Astrocyte (in vitro differentiated cells and primary cell): Measurements from ENCODE around the gene MCHR1. TPM values are rescaled to one million over a fixed set of nuclear protein-coding genes. Genes with fewer than 3 reads are reported as not detected.
"Not testable (repeated sequence)": the region's sequence is repeated elsewhere in the genome, so short reads cannot be mapped to it uniquely, and the experiment has no call there.

Source experiments
- DNase-seq: peaks from one replicate; pipeline ENCODE4 v3.0.0-alpha.2; 2010; ENCODE audit warnings: low read depth
- FAIRE-seq: peaks from 2 replicates; lab custom pipeline; 2011; peaks lifted over from hg19 to GRCh38; lab: Jason Lieb, UNC
- H2AFZ ChIP-seq: 2 replicates; pipeline ENCODE4 v1.6.0; 2012; ENCODE audit warnings: low read depth, low read length, inconsistent platforms
- H3K27ac ChIP-seq: 2 replicates; pipeline ENCODE4 v1.5.1; 2011; ENCODE audit warnings: low read depth, low read length, inconsistent platforms
- H3K27me3 ChIP-seq: 2 replicates; pipeline ENCODE4 v1.6.0; 2011; ENCODE audit warnings: low read length, inconsistent platforms; ENCODE audit not compliant: insufficient read depth
- H3K36me3 ChIP-seq: 2 replicates; pipeline ENCODE4 v1.5.1; 2011; ENCODE audit warnings: low read length, inconsistent platforms; ENCODE audit not compliant: insufficient read depth
- H3K4me1 ChIP-seq: 2 replicates; pipeline ENCODE4 v1.5.1; 2011; ENCODE audit warnings: low read length, inconsistent platforms; ENCODE audit not compliant: insufficient read depth
- H3K4me2 ChIP-seq: 2 replicates; pipeline ENCODE4 v1.6.0; 2012; ENCODE audit warnings: low read length, inconsistent platforms
- H3K4me3 ChIP-seq: 2 replicates; pipeline ENCODE4 v1.5.1; 2011; ENCODE audit warnings: low read depth, mild to moderate bottlenecking, low read length, inconsistent platforms; ENCODE audit not compliant: insufficient read depth
- H3K79me2 ChIP-seq: 2 replicates; pipeline ENCODE4 v1.6.0; 2012; ENCODE audit warnings: mild to moderate bottlenecking, low read length, inconsistent platforms; ENCODE audit not compliant: insufficient read depth
- H3K9ac ChIP-seq: 2 replicates; pipeline ENCODE4 v1.6.0; 2012; ENCODE audit warnings: mild to moderate bottlenecking, low read length, inconsistent platforms
- H3K9me3 ChIP-seq: 2 replicates; pipeline ENCODE4 v1.5.1; 2012; ENCODE audit warnings: low read depth, mild to moderate bottlenecking, low read length, inconsistent platforms; ENCODE audit not compliant: insufficient read depth
- H4K20me1 ChIP-seq: 2 replicates; pipeline ENCODE4 v1.6.0; 2012; ENCODE audit warnings: low read length, inconsistent platforms; ENCODE audit not compliant: insufficient read depth
- H3K27ac Mint-ChIP-seq: one replicate; pipeline ENCODE4 v1.8.0; 2021; ENCODE audit warnings: mild to moderate bottlenecking, mixed read lengths; ENCODE audit not compliant: unreplicated experiment
- H3K27me3 Mint-ChIP-seq: one replicate; pipeline ENCODE4 v1.8.0; 2021; ENCODE audit warnings: low read depth, mixed read lengths; ENCODE audit not compliant: unreplicated experiment
- H3K36me3 Mint-ChIP-seq: one replicate; pipeline ENCODE4 v1.8.0; 2021; ENCODE audit warnings: low read depth, mixed read lengths; ENCODE audit not compliant: unreplicated experiment
- H3K4me1 Mint-ChIP-seq: one replicate; pipeline ENCODE4 v1.8.0; 2021; ENCODE audit warnings: low read depth, mixed read lengths; ENCODE audit not compliant: unreplicated experiment
- H3K4me3 Mint-ChIP-seq: one replicate; pipeline ENCODE4 v1.8.0; 2021; ENCODE audit warnings: mild to moderate bottlenecking, moderate library complexity, mixed read lengths; ENCODE audit not compliant: unreplicated experiment
- H3K9me3 Mint-ChIP-seq: one replicate; pipeline ENCODE4 v1.8.0; 2021; ENCODE audit warnings: mild to moderate bottlenecking, mixed read lengths; ENCODE audit not compliant: unreplicated experiment
- EZH2 ChIP-seq: IDR thresholded peaks from 2 replicates; pipeline ENCODE4 v1.6.1; 2012; ENCODE audit warnings: mild to moderate bottlenecking, low read length, inconsistent platforms; ENCODE audit not compliant: insufficient read depth
- total RNA-seq: library from RNA; stranded (reverse); gene quantifications from 2 replicates; pipeline ENCODE4 v1.2.1, GENCODE V29; 2021
- TF ChIP-seq, protein P1 (sequence below): IDR thresholded peaks from 2 replicates; pipeline ENCODE4 v1.5.1; 2011; ENCODE audit warnings: low read depth, mild to moderate bottlenecking, inconsistent platforms, low read length, moderate library complexity; ENCODE audit not compliant: insufficient read depth

Gene MCHR1
- total RNA-seq, 1 donor from 2014 or later = 1.8 TPM

DNA sequence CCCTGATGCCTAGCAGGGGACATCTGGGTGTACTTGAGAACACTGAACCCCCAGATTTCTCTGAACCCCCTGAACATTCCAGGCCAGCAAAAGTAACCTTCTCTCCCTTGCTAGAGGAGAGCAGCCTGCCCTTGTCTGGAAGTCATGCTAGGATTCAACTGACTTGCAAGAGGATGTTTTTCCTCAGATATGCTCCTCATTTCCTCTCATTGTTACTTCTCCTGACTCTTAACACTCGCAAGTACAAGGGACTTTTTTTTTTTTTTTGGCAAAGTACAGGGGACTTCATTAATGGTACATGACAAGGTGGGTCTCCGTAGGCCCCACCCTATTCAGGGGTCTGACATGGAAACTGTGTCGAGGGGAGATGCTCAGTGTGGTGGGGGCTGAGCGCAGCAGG is 6.3 kb upstream of the MCHR1 start:
- Mint-ChIP-seq H3K4me3 (no peak overlapping the region), H3K27ac (no peak overlapping the region), H3K27me3 (no peaks in the 10 kb centered on the region), H3K36me3 (no peaks in the 10 kb centered on the region), H3K4me1 (peaks cover 15% of the 10 kb centered on the region), H3K9me3 (no peaks in the 10 kb centered on the region)
- H3K27ac ChIP-seq = no peak overlapping the region
- FAIRE-seq = no peak
- H3K27me3 ChIP-seq = no peaks in the 10 kb centered on the region
- no peak for DNase-seq
- H3K4me1 ChIP-seq = no peaks in the 10 kb centered on the region
- H3K36me3 ChIP-seq = no peaks in the 10 kb centered on the region
- H3K9ac ChIP-seq = no peak overlapping the region
- H4K20me1 ChIP-seq = no peaks in the 10 kb centered on the region
- H3K79me2 ChIP-seq = no peaks in the 10 kb centered on the region
- no peak overlapping the region for H3K4me2 ChIP-seq
- no peak for TF ChIP-seq EZH2
- TF ChIP-seq, protein P1, sequence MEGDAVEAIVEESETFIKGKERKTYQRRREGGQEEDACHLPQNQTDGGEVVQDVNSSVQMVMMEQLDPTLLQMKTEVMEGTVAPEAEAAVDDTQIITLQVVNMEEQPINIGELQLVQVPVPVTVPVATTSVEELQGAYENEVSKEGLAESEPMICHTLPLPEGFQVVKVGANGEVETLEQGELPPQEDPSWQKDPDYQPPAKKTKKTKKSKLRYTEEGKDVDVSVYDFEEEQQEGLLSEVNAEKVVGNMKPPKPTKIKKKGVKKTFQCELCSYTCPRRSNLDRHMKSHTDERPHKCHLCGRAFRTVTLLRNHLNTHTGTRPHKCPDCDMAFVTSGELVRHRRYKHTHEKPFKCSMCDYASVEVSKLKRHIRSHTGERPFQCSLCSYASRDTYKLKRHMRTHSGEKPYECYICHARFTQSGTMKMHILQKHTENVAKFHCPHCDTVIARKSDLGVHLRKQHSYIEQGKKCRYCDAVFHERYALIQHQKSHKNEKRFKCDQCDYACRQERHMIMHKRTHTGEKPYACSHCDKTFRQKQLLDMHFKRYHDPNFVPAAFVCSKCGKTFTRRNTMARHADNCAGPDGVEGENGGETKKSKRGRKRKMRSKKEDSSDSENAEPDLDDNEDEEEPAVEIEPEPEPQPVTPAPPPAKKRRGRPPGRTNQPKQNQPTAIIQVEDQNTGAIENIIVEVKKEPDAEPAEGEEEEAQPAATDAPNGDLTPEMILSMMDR = no peak
- H3K9me3 ChIP-seq = peaks cover 3% of the 10 kb centered on the region
- no peak overlapping the region for H3K4me3 ChIP-seq
- H2AFZ ChIP-seq = no peak overlapping the region

GRCh38 chr22:40674274-40674673 is 5.0 kb upstream of the MCHR1 start:
- Mint-ChIP-seq H3K4me1 (peaks cover 15% of the 10 kb centered on the region), H3K4me3 (no peak overlapping the region), H3K9me3 (no peaks in the 10 kb centered on the region), H3K27me3 (no peaks in the 10 kb centered on the region), H3K36me3 (no peaks in the 10 kb centered on the region), H3K27ac (no peak overlapping the region)
- Histone ChIP-seq H3K9me3 (peaks cover 3% of the 10 kb centered on the region), H3K4me2 (no peak overlapping the region), H3K4me1 (peaks cover 6% of the 10 kb centered on the region), H3K4me3 (no peak overlapping the region), H3K36me3 (no peaks in the 10 kb centered on the region), H4K20me1 (no peaks in the 10 kb centered on the region), H2AFZ (no peak overlapping the region), H3K9ac (no peak overlapping the region), H3K79me2 (no peaks in the 10 kb centered on the region), H3K27ac (no peak overlapping the region), H3K27me3 (peaks cover under 1% of the 10 kb centered on the region)
- DNase-seq = no peak
- no peak for FAIRE-seq
- TF ChIP-seq EZH2 = no peak
- TF ChIP-seq, protein P1 = no peak

DNA sequence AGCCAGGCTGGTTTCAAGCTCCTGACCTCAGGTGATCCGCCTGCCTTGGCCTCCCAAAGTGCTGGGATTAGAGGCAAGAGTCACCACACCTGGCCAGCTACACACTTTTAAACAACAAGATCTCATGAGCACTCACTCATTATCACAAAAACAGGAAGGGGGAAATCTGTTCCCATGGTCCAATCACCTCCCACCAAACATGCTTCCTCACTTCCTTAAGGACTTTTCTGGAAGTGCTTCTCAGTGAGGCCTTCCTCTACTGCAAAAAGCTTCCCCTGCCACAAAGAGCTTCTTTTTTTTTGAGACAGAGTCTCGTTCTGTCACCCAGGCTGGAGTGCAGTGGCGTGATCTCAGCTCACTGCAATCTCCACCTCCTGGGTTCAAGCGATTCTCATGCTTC is 3.1 kb upstream of the MCHR1 start:
- H3K4me1 Mint-ChIP-seq = peaks cover 20% of the 10 kb centered on the region
- H3K27me3 Mint-ChIP-seq = not testable (repeated sequence)

More for the DNA sequence above, 3.1 kb upstream of the MCHR1 start:
- not testable (repeated sequence) for H3K9me3 ChIP-seq, H3K9me3 Mint-ChIP-seq, H3K79me2 ChIP-seq, H3K4me3 ChIP-seq, H2AFZ ChIP-seq, H3K36me3 ChIP-seq, H3K9ac ChIP-seq, H3K4me3 Mint-ChIP-seq, H3K4me2 ChIP-seq, FAIRE-seq, H3K27ac ChIP-seq, DNase-seq, H3K36me3 Mint-ChIP-seq, H4K20me1 ChIP-seq
- Histone ChIP-seq H3K27me3 (peaks cover 13% of the 10 kb centered on the region), H3K4me1 (peaks cover 14% of the 10 kb centered on the region)
- H3K27ac Mint-ChIP-seq = peak overlapping the region; percentile 47
